GM10248 (cell line): ENCODE data around the gene CNNM1.

Experiments used
- CTCF ChIA-PET: fragments of 300-600 bp; sonication (Branson Sonifier 250); formaldehyde crosslinking; extraction: SDS; loops from one replicate; lab custom pipeline; 2021; ENCODE audit warnings: antibody characterized with exemption; lab: Yijun Ruan, JAX
- POLR2A ChIA-PET: fragments of 350-650 bp; sonication (Branson Sonifier 250); formaldehyde crosslinking; extraction: SDS; loops from one replicate; lab custom pipeline; 2020; ENCODE audit warnings: antibody characterized with exemption; lab: Yijun Ruan, JAX
- DNase-seq: peaks from one replicate; pipeline ENCODE4 v3.0.0; 2012; ENCODE audit errors: extremely low spot score
- TF ChIP-seq, protein P1 (sequence below): IDR thresholded peaks from 2 replicates; pipeline ENCODE4 v1.5.1; 2012; ENCODE audit warnings: mild to moderate bottlenecking, low read depth; ENCODE audit errors: extremely low read depth, missing control alignments, control extremely low read depth

The CNNM1 gene

DNA sequence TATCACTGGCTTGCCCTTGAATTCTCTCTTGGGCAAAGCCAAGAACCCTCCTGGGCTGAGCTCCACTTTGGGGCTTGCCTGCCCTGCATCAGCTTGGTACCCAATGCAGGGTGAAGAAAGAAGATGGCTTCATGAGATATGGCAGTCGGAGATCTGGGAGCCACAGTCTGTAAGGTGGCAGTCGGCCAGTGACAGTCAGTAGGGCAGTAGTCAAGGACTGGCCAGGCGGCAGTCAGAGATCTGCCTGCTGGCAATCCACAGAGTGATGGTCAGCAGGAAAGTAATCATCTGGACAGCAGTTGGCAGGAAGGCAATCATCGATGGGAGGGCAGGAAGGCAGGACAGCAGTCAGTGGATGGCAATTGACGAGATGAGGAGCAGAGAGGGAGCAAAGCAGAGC lies 32.6 kb upstream of the CNNM1 start:
- TF ChIP-seq, protein P1, sequence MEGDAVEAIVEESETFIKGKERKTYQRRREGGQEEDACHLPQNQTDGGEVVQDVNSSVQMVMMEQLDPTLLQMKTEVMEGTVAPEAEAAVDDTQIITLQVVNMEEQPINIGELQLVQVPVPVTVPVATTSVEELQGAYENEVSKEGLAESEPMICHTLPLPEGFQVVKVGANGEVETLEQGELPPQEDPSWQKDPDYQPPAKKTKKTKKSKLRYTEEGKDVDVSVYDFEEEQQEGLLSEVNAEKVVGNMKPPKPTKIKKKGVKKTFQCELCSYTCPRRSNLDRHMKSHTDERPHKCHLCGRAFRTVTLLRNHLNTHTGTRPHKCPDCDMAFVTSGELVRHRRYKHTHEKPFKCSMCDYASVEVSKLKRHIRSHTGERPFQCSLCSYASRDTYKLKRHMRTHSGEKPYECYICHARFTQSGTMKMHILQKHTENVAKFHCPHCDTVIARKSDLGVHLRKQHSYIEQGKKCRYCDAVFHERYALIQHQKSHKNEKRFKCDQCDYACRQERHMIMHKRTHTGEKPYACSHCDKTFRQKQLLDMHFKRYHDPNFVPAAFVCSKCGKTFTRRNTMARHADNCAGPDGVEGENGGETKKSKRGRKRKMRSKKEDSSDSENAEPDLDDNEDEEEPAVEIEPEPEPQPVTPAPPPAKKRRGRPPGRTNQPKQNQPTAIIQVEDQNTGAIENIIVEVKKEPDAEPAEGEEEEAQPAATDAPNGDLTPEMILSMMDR: no peak
- CTCF ChIA-PET: interaction anchor here (1.0 kb wide), 1 partner anchor 9 kb away, joined by 5 read pairs; no protein-coding TSS in a partner anchor
- no peak for DNase-seq
- POLR2A ChIA-PET: no interaction called here

DNA sequence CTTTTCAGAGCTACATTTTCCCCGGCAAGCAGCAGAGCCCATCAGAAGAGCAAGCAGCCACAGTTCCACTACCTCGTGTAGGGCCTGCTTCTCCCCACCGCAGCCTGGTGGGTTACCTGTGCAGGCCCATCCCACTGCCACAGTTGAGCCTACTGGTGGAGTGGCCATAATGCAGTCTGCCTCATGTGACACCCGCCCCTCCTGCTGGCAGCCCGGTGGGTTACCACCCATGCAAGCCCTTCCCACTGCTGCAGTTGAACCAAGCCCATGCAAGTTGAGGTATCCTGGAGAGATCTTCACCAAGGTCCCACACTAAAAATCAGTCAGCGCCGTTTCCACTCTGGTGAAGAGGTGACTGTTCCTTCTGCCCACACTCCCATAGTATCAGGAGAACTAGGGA lies 32.1 kb upstream of the CNNM1 start:
- POLR2A ChIA-PET: no interaction called here
- no peak for DNase-seq
- CTCF ChIA-PET: interaction anchor here (1.0 kb wide), 1 partner anchor 10 kb away, joined by 5 read pairs; no protein-coding TSS in a partner anchor
- TF ChIP-seq, protein P1: no peak

DNA sequence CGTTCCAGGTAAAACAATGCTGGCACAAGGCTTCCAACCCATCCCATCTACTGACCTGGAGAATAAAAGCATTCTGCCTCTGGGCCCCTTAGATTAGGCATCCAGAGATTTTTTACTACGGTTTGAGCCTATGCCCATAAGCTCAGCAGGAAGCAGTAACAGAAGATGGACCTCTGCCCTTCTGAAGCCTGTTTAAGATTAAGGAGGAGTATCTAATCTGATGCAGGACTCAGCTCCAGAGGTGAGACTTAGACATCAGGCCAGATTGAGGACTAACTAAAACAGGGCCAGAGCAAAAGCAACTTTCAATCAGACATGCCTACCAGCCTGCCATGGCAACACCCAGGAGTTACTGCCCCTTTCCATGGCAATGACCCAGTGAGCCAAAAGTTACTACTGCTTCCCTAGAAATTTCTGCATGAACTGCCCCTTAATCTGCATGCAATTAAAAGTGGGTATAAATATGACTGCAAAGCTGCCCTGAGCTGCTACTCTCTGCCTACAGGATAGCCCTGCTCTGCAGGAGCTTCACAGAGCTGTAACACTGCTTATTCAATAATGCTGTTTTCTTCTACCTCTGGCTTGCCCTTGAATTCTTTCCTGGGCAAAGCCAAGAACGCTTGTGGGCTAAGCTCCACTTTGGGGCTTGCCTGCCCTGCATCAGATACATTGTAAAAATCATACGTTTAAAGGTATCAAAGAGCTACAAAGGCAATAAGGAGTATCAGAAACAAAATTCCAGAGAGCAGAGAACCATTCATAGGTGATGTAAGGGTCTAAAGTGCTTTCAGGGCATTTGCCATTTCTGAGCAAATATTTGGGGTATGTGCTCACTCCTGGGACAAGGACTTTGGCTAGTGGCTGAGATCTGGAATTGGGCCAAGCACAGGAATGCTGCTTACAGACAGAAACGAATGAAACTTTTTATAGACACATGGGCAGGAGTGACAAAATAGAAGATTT lies 25.0 kb upstream of the CNNM1 start:
- ChIA-PET CTCF (interaction anchor here (1.3 to 1.4 kb wide), 2 partner anchors 9 to 16 kb away, joined by 3 to 5 read pairs; no protein-coding TSS in a partner anchor), POLR2A (no interaction called here)
- TF ChIP-seq, protein P1: no peak
- DNase-seq: no peak

DNA sequence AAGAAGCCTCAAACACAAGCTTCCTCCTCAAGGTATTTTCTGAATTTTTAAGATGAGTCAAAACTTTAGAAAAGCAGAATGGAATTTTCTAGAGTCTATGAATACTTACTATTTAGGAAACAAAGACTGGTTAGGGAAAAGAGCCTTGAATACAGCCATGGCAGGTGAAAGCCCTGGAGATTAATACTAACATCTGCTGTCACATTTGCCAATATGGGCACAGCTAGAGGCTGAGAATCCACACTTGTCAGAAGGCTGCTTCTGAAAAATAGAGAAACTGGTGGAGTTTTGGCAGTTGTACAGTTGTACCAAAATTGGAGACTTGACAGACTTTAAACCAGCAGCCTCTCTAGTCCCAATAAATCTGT lies 24.3 kb upstream of the CNNM1 start:
- CTCF ChIA-PET: interaction anchor here (1.3 to 1.4 kb wide), 2 partner anchors 8 to 17 kb away, joined by 3 to 5 read pairs; no protein-coding TSS in a partner anchor
- no peak for DNase-seq
- TF ChIP-seq, protein P1: no peak
- POLR2A ChIA-PET: no interaction called here

DNA sequence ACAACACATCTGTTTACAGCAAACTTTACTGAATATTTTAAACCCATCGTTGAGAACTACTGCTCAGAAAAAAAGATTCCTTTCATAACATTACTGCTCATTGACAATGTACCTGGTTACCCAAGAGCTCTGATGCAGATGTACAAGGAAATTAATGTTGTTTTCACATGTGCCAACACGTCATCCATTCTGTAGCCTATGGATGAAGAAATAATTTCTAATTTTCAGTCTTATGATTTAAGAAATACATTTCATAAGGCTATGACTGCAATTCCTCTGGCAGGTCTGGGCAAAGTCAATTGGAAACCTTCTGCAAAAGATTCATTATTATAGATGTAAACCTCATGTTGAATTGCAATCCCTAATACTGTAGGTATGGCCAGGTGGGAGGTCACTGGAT lies 16.7 kb upstream of the CNNM1 start:
- CTCF ChIA-PET: interaction anchor here (1.6 kb wide), 1 partner anchor 11 kb away, joined by 4 read pairs; no protein-coding TSS in a partner anchor
- DNase-seq: no peak
- POLR2A ChIA-PET: no interaction called here
- TF ChIP-seq, protein P1: no peak

DNA sequence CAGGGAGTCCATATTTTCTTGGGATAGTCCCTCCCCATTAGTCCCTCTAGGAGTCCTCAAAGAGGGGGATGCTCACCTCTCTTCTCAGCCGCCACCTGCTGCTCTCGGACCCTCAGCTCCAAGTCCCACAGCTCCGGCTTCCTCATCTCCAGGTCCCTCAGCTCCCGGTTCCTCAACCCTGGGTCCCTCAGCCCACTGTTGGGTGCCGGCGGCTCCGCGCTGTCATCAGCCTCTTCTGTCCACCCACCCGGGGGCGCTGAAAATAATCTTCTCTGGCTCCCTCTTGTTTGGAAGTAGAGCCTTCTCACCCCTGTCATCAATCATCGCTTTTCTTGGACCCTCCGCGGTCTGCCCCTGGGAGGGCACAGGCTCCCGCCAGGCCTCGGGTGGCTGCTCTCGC lies 13.3 kb upstream of the CNNM1 start:
- ChIA-PET POLR2A (no interaction called here), CTCF (no interaction called here)
- TF ChIP-seq, protein P1: no peak
- no peak for DNase-seq
